NB4 (cell line): Measurements from ENCODE around the gene TCF4.

Experiments
- MYC ChIP-seq: IDR thresholded peaks from 2 replicates; pipeline ENCODE4 v1.6.1; 2011; ENCODE audit warnings: low read depth, low read length
- POLR2A ChIP-seq: IDR thresholded peaks from 2 replicates; pipeline ENCODE4 v1.6.1; 2011; ENCODE audit warnings: mild to moderate bottlenecking; ENCODE audit not compliant: insufficient read length; ENCODE audit errors: extremely low read depth
- TF ChIP-seq, protein P1 (sequence below): IDR thresholded peaks from one replicate; pipeline ENCODE4 v1.5.1; 2012; ENCODE audit warnings: low read depth, low read length
- TF ChIP-seq, protein P2 (sequence below): IDR thresholded peaks from 2 replicates; pipeline ENCODE4 v1.6.1; 2011; ENCODE audit warnings: low read depth, low read length

DNA sequence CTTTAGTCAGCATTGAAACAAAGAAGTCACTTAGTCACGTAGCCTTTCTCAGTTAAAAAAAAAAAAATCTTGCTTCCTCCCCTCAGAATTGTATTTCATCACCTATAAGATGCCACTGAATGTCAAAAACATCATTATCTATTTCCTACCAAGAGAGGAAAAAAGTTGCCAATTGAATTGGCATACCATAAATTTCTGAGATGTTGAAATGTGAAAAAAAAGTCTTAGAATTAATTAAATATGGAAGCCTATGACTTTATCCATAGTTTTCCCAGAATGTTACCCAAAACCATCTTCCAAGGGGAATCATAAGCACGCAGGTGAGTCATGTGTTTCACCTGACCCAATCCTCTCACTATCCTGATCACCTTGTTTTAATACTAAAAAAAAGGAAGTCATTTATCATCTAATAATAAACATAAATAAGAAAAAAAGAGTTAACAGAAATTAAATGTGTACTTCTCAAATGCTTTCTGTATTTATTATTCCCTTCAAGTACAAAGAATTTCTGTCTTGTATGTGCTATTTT is 205.7 kb downstream of the TCF4 start:
- TF ChIP-seq, protein P1, sequence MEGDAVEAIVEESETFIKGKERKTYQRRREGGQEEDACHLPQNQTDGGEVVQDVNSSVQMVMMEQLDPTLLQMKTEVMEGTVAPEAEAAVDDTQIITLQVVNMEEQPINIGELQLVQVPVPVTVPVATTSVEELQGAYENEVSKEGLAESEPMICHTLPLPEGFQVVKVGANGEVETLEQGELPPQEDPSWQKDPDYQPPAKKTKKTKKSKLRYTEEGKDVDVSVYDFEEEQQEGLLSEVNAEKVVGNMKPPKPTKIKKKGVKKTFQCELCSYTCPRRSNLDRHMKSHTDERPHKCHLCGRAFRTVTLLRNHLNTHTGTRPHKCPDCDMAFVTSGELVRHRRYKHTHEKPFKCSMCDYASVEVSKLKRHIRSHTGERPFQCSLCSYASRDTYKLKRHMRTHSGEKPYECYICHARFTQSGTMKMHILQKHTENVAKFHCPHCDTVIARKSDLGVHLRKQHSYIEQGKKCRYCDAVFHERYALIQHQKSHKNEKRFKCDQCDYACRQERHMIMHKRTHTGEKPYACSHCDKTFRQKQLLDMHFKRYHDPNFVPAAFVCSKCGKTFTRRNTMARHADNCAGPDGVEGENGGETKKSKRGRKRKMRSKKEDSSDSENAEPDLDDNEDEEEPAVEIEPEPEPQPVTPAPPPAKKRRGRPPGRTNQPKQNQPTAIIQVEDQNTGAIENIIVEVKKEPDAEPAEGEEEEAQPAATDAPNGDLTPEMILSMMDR: no peak
- TF ChIP-seq MYC: no peak
- no peak for TF ChIP-seq POLR2A
- TF ChIP-seq, protein P2, sequence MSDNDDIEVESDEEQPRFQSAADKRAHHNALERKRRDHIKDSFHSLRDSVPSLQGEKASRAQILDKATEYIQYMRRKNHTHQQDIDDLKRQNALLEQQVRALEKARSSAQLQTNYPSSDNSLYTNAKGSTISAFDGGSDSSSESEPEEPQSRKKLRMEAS: no peak
